Effector memory CD8-positive, alpha-beta T cell (primary cell): Measurements from ENCODE around the gene TTC31.

ENCODE experiments used
- ATAC-seq: fragments of 150-1000 bp; cut with Tn5 transposase; replicated peaks from 2 replicates; pipeline ENCODE4 v1.10.0; 2021; ENCODE audit warnings: mild to moderate bottlenecking, moderate library complexity
- DNase-seq, 3 experiments: peaks; one replicate each; pipeline ENCODE4 v3.0.0; 2021
- H3K27ac Mint-ChIP-seq, 2 donors: one replicate each; pipeline ENCODE4 v1.8.0; 2022; ENCODE audit warnings: mild to moderate bottlenecking in 2 of 2, mixed read lengths in 2 of 2, moderate library complexity in 2 of 2
- H3K27me3 Mint-ChIP-seq, 2 donors: one replicate each; pipeline ENCODE4 v1.8.0; 2022; ENCODE audit warnings: mixed read lengths in 2 of 2
- H3K36me3 Mint-ChIP-seq: one replicate; pipeline ENCODE4 v1.8.0; 2022; ENCODE audit warnings: mild to moderate bottlenecking, moderate library complexity, mixed read lengths; ENCODE audit not compliant: insufficient read depth
- H3K4me1 Mint-ChIP-seq, 2 donors: one replicate each; pipeline ENCODE4 v1.8.0; 2022; ENCODE audit warnings: low read depth in 2 of 2, mixed read lengths in 2 of 2
- H3K4me3 Mint-ChIP-seq, 2 donors: one replicate each; pipeline ENCODE4 v1.8.0; 2022; ENCODE audit warnings: mild to moderate bottlenecking in 2 of 2, mixed read lengths in 2 of 2, moderate library complexity in 2 of 2
- H3K9me3 Mint-ChIP-seq, 2 donors: one replicate each; pipeline ENCODE4 v1.8.0; 2022; ENCODE audit warnings: mixed read lengths in 2 of 2

The TTC31 gene

DNA sequence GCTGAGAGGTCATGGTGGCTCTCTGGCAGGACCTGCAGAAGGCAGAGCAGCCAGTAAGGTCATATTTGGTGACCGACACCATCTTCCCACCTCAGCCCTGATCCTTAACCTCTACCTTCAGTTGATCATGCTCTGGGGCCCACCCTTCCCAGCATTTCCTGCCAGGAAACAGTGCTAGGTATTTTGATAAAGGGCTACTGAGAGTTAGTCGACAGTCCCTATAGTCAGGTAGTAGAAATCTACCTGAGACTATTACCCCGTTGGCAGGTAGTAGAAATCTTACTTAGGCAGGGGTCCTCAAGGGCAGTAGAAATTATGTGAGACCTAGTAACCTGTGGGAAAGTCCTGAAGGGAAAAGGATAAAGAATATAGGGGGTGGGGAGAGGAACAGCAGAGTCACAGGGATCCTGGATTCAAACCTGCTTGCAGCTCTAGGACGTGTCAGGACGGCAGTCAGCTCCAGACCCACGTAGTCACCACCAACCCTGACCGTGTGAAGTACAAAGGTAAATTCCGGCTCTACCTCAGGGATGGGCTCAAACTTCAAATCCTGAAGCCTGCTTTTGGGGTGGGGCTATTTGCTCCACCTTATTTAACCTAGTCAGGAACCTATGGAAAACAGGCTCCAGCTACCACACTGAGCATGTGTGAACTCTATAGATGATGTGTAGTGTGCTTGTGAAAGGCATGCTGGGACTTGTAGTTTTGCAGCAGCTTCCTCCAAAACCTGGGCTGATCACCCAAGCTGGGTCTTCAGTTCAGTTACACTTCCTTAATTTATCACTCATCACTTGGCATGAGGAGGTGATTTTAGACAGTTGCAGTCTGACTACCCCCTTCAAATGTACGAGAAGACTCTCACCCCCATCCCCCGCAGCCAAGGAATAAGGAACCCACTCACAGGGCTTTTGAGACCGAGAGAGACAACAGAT is 43.1 kb downstream of the TTC31 start, which contains the start of gene DQX1:
Gene DQX1 (minus strand): TSS at position 515 of the 932 bp plus-strand sequence. CDS start 502 bp downstream, at position 13.
- Mint-ChIP-seq H3K4me3 (no peak within 1 kb of the TSS), H3K36me3 (peaks cover 42% of the 10 kb centered on the region)
- DNase-seq: no peak

DNA sequence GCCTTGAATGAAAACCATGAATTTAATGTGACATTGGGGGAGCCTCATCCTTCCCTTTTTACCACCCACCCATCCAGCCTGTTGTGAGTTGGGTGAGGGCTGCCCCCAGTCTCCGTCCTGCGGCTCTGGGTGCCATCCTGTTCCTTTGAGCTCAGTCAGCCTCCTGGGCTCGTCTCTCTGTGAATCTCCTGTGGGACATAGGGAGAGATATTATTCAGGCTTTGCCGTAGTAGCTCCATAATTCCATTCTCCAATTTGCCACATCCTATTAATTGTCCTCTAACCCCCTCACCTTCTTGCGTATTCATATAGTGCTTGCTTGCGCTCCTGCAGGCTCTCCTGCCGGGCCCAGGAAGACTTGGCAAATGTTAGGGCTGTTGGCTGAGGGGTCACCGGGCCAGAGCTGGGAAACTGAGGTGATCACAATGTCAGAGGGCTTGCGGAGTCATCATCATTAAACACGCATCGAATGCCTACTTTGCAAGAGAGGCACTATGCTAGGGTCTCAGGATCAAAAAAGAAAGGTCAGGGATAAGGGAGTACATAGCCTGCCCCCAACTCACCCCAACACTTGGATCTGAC is 43.9 kb downstream of the TTC31 start:
- H3K4me3 Mint-ChIP-seq: no peak overlapping the region
- H3K27me3 Mint-ChIP-seq: no peaks in the 10 kb centered on the region
- H3K27ac Mint-ChIP-seq: no peak overlapping the region
- no peaks in the 10 kb centered on the region for H3K9me3 Mint-ChIP-seq
- DNase-seq (no peak), ATAC-seq (no peak)
- H3K36me3 Mint-ChIP-seq: peaks cover 42% of the 10 kb centered on the region
- peaks cover 22 to 34% of the 10 kb centered on the region in 2 donors for H3K4me1 Mint-ChIP-seq

More for the DNA sequence above, 43.1 kb downstream of the TTC31 start, which contains the start of gene DQX1:
- ATAC-seq: no peak
- Mint-ChIP-seq H3K4me1 (peaks cover 16 to 28% of the 10 kb centered on the region in 2 donors), H3K27me3 (peaks cover 3 to 5% of the 10 kb centered on the region in 2 donors), H3K27ac (no peak within 1 kb of the TSS), H3K9me3 (no peaks in the 10 kb centered on the region)

DNA sequence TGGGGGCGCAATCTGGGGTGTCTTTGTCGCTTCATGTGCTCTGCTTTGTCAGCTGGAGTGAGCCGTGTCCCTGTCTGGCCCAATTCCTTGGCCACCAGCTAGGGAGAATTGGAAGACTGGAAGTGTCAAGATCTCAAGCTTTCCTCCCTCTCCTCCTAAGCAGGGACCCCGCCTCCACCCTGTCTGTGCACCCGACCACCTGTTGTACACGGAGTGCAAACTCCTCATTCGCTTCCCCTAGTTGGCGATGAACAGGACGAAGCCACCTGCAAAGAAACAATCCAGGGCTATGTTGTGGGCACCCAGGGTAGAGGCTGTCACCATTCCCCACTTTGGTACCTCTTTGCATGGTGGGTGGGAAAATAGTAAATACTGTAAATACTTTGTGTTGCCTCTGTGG is 44.9 kb downstream of the TTC31 start:
- no peak for ATAC-seq
- H3K4me1 Mint-ChIP-seq: peaks cover 27 to 39% of the 10 kb centered on the region in 2 donors
- H3K27me3 Mint-ChIP-seq: no peaks in the 10 kb centered on the region
- DNase-seq: no peak
- H3K27ac Mint-ChIP-seq: peak overlapping the region in 1 of 2 donors; percentile 98
- peak overlapping the region; percentile 86 to 95 for H3K4me3 Mint-ChIP-seq
- H3K9me3 Mint-ChIP-seq: no peaks in the 10 kb centered on the region
- H3K36me3 Mint-ChIP-seq: peaks cover 42% of the 10 kb centered on the region

DNA sequence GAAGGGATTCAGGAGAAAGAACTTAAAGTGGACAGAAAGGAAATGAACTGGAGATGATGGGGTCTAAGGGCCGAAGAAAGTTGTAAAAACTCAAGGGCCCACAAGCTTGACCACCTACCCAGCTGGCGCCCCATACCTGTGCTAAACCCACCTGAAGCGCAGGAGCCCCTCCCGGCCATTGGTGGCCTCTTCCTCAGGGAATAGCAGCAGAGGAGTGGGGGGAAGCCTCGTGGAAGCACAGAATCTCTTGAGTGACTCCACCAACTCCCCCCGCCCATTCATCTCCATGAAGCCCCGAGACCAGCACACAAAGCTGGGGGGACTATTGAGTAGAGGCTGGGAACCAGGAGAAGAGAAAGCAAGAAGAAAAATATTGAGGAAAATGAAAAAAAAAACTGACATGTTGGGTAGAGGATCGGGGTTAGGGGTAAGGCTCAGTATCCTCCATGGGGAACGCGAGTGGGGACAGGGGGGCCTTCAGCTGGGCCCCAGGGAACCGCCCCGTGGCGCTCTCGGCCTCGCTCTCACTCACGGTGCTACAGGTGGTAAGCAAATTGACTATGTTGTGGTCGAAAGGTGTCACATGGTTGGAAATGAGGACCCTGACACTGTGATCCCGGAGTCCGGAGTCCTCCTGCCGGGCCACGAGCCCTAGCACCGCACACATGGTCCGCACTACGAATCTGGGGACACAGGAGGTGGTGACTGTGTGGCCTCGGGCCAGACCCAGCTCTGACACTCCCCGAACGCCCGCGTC is 45.9 kb downstream of the TTC31 start:
- no peak for ATAC-seq
- Mint-ChIP-seq H3K9me3 (no peaks in the 10 kb centered on the region), H3K4me1 (peaks cover 27 to 39% of the 10 kb centered on the region in 2 donors), H3K27me3 (no peaks in the 10 kb centered on the region), H3K36me3 (peaks cover 42% of the 10 kb centered on the region), H3K4me3 (peak overlapping the region; percentile 86 to 95), H3K27ac (peak overlapping the region; percentile 92 to 98)
- DNase-seq: no peak

DNA sequence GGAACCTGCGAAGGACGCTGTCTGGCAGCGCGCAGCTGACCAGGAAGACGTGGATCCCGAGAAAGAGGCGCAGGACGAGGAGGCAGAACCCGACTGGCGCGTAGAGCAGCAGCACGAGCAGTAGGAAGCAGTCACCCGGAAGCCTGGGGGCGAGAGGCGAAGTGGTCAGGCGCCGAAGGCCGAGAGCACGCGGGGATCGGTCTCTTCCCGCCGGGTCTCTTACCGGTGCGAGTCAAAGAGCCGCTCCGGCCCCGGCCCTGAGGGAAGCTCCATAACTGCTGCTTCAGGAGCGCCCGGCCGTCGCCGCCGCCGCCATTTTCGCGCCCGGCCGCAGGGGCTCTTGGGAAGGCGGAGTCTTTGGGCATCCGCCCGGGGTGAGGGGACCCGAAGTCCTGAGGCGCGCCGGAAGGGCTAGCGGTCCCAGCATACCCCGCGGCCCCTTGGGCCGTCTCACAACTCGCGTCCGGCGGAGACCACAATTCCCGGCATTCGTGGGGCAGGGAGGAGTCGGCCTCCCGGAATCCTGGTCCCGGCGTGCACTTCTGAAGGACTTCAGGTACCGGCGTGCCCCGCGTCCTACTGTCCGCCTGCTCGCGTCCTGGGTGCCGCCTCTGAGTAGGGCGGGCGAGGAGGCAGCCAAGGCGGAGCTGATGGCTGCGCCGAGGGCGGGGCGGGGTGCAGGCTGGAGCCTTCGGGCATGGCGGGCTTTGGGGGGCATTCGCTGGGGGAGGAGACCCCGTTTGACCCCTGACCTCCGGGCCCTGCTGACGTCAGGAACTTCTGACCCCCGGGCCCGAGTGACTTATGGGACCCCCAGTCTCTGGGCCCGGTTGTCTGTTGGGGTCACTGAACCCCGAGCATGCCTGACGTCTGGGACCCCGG is 46.7 kb downstream of the TTC31 start, which contains the start of the genes AUP1 and HTRA2:
Gene AUP1 (minus strand): TSS at position 350 of the 882 bp plus-strand sequence. CDS start 77 bp downstream, at position 273.
Gene HTRA2 (plus strand): TSS at position 577 of the 882 bp plus-strand sequence. CDS start 74 bp downstream, at position 651.
- H3K4me1 Mint-ChIP-seq: peaks cover 27 to 39% of the 10 kb centered on the region in 2 donors
- peak within 1 kb of the TSS; percentile 92 to 98 for H3K27ac Mint-ChIP-seq
- H3K36me3 Mint-ChIP-seq: peaks cover 42% of the 10 kb centered on the region
- DNase-seq: peak; percentile 81 to 85 (median 83)
- no peaks in the 10 kb centered on the region for H3K27me3 Mint-ChIP-seq
- peak; percentile 81 for ATAC-seq
- H3K9me3 Mint-ChIP-seq: no peaks in the 10 kb centered on the region
- peak within 1 kb of the TSS; percentile 86 to 95 for H3K4me3 Mint-ChIP-seq

DNA sequence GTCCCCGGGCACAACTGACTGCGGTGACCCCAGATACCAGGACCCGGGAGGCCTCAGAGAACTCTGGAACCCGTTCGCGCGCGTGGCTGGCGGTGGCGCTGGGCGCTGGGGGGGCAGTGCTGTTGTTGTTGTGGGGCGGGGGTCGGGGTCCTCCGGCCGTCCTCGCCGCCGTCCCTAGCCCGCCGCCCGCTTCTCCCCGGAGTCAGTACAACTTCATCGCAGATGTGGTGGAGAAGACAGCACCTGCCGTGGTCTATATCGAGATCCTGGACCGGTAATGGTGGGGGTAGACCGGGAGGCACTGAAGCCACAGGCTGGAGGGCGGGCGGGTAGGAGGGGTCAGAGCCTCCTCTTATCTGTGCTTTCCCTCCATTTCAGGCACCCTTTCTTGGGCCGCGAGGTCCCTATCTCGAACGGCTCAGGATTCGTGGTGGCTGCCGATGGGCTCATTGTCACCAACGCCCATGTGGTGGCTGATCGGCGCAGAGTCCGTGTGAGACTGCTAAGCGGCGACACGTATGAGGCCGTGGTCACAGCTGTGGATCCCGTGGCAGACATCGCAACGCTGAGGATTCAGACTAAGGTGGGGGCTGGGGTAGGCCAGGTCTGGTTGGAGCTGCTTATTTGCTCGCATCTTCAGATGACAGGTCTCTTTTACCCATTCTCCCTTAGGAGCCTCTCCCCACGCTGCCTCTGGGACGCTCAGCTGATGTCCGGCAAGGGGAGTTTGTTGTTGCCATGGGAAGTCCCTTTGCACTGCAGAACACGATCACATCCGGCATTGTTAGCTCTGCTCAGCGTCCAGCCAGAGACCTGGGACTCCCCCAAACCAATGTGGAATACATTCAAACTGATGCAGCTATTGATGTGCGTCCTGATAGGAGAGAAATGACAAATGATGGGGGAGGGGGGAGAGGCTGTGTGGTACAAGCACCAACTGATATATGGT is 47.6 kb downstream of the TTC31 start:
- H3K27me3 Mint-ChIP-seq: no peaks in the 10 kb centered on the region
- H3K4me1 Mint-ChIP-seq: peaks cover 27 to 39% of the 10 kb centered on the region in 2 donors
- ATAC-seq (peak; percentile 60), DNase-seq (peak; percentile 66 to 72 (median 70))
- peak overlapping the region; percentile 92 to 98 for H3K27ac Mint-ChIP-seq
- no peaks in the 10 kb centered on the region for H3K9me3 Mint-ChIP-seq
- peaks cover 42% of the 10 kb centered on the region for H3K36me3 Mint-ChIP-seq
- H3K4me3 Mint-ChIP-seq: peak overlapping the region; percentile 86 to 95

DNA sequence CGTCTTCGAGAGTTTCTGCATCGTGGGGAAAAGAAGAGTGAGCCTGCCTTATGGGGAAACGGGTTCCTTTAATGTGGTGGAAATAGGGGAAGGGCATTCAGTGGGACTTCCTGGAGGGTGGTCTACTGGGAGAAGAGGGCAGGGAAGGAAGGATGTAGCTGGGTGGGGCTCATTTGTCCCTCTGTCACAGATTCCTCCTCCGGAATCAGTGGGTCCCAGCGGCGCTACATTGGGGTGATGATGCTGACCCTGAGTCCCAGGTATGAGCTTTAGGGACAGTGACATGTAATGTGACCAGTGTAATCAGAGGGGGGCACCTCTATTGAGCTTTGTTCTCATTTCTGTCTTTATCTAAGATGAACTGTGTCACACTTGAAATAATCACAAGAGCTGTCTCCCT is 48.8 kb downstream of the TTC31 start:
- no peaks in the 10 kb centered on the region for H3K27me3 Mint-ChIP-seq

DNA sequence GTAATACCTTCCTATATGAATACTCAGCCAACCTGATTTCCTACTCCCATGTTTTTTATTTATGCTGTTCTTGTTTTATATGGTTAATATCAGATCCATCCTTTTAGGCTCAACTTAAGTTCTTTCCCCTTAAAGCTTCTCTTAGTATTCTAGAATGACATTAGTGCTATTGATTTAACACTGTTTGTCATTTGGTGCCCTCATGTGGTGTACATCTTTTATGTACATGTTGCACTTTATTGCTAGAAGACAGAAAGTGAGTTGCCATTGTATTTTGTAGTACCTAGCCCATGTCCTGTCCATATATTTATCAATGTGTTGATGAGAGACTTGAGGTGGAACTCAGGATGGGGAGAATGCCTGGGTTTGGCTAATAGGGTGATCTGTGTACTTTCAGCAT is 49.3 kb downstream of the TTC31 start:
- H3K27ac Mint-ChIP-seq: peak overlapping the region in 1 of 2 donors; percentile 92
- peaks cover 4% of the 10 kb centered on the region in 2 donors for H3K27me3 Mint-ChIP-seq
- peak overlapping the region in 1 of 2 donors; percentile 42 for H3K4me3 Mint-ChIP-seq
- no peaks in the 10 kb centered on the region for H3K9me3 Mint-ChIP-seq
- H3K4me1 Mint-ChIP-seq: peaks cover 27 to 34% of the 10 kb centered on the region in 2 donors
- DNase-seq (no peak), ATAC-seq (no peak)
- H3K36me3 Mint-ChIP-seq: peaks cover 28% of the 10 kb centered on the region

More for the DNA sequence above, 48.8 kb downstream of the TTC31 start:
- Mint-ChIP-seq H3K4me1 (peaks cover 27 to 37% of the 10 kb centered on the region in 2 donors), H3K9me3 (no peaks in the 10 kb centered on the region), H3K27ac (peak overlapping the region; percentile 92 to 98), H3K4me3 (peak overlapping the region in 1 of 2 donors; percentile 42), H3K36me3 (peaks cover 34% of the 10 kb centered on the region)
- no peak for ATAC-seq
- DNase-seq: no peak

DNA sequence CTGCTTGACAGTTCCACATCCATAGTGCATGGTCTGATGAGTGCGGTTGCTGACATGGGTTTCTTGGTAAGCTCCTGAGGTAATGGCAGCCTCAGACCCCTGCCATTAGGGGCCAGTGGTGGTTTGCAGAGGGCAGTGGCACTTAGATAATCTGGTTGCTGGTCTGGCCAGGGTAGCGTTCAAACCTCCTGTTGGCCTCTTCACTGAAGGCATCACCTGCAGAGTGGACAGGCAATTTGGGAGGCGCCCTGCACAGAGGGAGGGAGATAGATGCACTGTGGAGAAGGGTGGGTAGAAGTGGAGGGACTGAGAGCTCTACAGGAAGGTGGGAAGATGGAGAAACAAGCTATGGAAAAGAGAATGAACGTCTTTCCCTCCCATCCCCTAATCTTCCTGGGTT is 50.6 kb downstream of the TTC31 start:
- ATAC-seq: no peak

DNA sequence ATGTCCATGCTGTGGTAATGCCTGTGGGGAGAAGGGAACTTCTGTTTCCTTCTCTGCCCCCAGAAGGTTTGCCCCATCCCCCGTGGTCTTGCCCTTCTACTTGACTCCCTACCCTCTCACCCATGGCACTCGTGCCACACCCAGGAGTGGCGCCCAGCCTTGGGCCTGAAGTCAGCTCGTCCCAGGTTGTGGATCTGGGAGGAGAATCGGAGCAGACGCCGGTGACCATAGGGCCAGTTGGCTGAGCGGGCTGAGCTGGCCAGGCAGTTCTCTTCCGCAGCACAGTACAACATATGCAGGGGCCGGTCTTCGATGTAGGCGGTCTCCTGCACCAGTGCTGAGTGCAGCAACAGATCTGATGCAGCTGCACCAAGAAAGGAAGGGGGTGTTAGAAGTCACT is 51.5 kb downstream of the TTC31 start:
- ATAC-seq (no peak), DNase-seq (no peak)
- Mint-ChIP-seq H3K27me3 (peaks cover 22 to 26% of the 10 kb centered on the region in 2 donors), H3K36me3 (peaks cover 15% of the 10 kb centered on the region), H3K9me3 (no peaks in the 10 kb centered on the region), H3K4me3 (no peak overlapping the region), H3K27ac (no peak overlapping the region), H3K4me1 (peaks cover 15 to 21% of the 10 kb centered on the region in 2 donors)

More for the DNA sequence above, 50.6 kb downstream of the TTC31 start:
- DNase-seq: no peak
- Mint-ChIP-seq H3K9me3 (no peaks in the 10 kb centered on the region), H3K27ac (peak overlapping the region in 1 of 2 donors; percentile 46), H3K4me3 (no peak overlapping the region), H3K4me1 (peaks cover 21 to 26% of the 10 kb centered on the region in 2 donors), H3K36me3 (peaks cover 19% of the 10 kb centered on the region), H3K27me3 (peaks cover 16 to 17% of the 10 kb centered on the region in 2 donors)

DNA sequence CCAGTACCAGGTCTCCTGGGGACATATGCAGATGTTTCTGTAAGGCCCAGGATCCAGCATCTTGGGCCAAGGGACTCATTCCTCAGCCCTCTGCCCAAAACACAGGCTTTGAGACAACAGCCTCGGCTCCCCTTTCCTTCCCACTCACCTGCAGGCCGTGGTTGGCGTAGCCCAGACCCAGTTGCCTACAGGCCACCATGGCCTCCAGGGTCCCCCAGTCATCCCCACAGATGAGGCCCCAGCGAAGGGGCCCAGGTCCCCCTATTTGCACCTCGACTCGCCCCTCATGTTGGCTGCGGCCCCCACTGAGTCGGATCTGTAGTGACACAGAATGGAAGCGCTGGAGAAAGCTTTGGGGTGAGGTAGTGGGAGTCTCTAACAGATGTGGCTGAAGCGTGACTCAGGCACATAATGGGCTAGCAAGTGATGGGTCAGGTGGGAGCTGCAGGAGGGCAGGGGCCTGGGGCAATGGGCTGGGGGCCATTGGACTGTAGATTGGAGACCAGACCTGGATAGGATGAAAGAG is 52.6 kb downstream of the TTC31 start:
- peaks cover 5% of the 10 kb centered on the region for H3K36me3 Mint-ChIP-seq
- peaks cover 15 to 18% of the 10 kb centered on the region in 2 donors for H3K4me1 Mint-ChIP-seq
- H3K27me3 Mint-ChIP-seq: peaks cover 28 to 34% of the 10 kb centered on the region in 2 donors
- ATAC-seq: no peak
- peak overlapping the region in 1 of 2 donors; percentile 52 for H3K27ac Mint-ChIP-seq
- no peak overlapping the region for H3K4me3 Mint-ChIP-seq
- no peaks in the 10 kb centered on the region for H3K9me3 Mint-ChIP-seq
- no peak for DNase-seq
